Adrenal gland (tissue), 12 donors: ENCODE data around the gene DUSP16. TPM values are rescaled to one million over a fixed set of nuclear protein-coding genes. Genes with fewer than 3 reads are reported as not detected.
"Not testable (repeated sequence)": the region's sequence is repeated elsewhere in the genome, so short reads cannot be mapped to it uniquely, and the experiment has no call there.

ENCODE experiments used
- DNase-seq, 7 donors: peaks; one replicate each; pipeline ENCODE4 v3.0.0-alpha.2; 2019 to 2020
- H3K27ac ChIP-seq, 5 donors: fragments of 200-600 bp; sonication (generic) in 4 of 5; 1 replicate in 3 of 5; 2 replicates in 2 of 5; pipeline versions ENCODE4 v1.5.1 to v1.8.0; 2016 to 2020; ENCODE audit warnings: mild to moderate bottlenecking in 1 of 5
- H3K27me3 ChIP-seq: fragments of 200-600 bp; 2 replicates; pipeline ENCODE4 v1.8.0; 2021
- H3K36me3 ChIP-seq, 2 donors: fragments of 200-600 bp; replicated peaks in 1 of 2; 1 replicate in 1 of 2; 2 replicates in 1 of 2; pipeline versions ENCODE4 v1.5.1 to v1.8.0; 2018 to 2022
- H3K4me1 ChIP-seq, 2 donors: fragments of 200-600 bp; replicated peaks in 1 of 2; 1 replicate in 1 of 2; 2 replicates in 1 of 2; pipeline versions ENCODE4 v1.5.1 to v1.8.0; 2018 to 2021
- H3K4me3 ChIP-seq, 4 donors: fragments of 200-600 bp; sonication (generic) in 3 of 4; one replicate each; pipeline ENCODE4 v1.5.1; 2016 to 2018
- H3K9me3 ChIP-seq, 3 donors: fragments of 200-600 bp; sonication (generic) in 1 of 3; replicated peaks in 1 of 3; 1 replicate in 2 of 3; 2 replicates in 1 of 3; pipeline versions ENCODE4 v1.5.1 to v1.8.0; 2016 to 2021
- POLR2A ChIP-seq, 2 donors: fragments of 450-650 bp; IDR thresholded peaks; one replicate each; pipeline ENCODE4 v1.6.1; 2017; ENCODE audit warnings: antibody characterized with exemption in 2 of 2, mild to moderate bottlenecking in 2 of 2, moderate library complexity in 1 of 2
- WGBS, 4 donors: extraction: QIAGEN DNeasy Blood & Tissue Kit in 2 of 4; methylation state at CpG; one replicate each; pipeline versions ENCODE4 v1.1.5 to v1.1.7; 2013 to 2017; 5-methylcytosine and 5-hydroxymethylcytosine counted together
- intact Hi-C, 2 donors: fragments of 100-400 bp; cut with DNase I; formaldehyde crosslinking; loops; one replicate each; pipeline versions ENCODE4 v1.14.1 to v1.15.0; 2022 to 2023
- polyA plus RNA-seq, 3 donors: library from polyadenylated mRNA; stranded (reverse); fragments of 200-250 nt in 2 of 3; fragments of 350-450 nt in 1 of 3; fragmentation: Illumina TruSeq in 1 of 3; extraction: RNeasy Lipid Tissue Mini Kit (QIAGEN cat#74804) in 1 of 3; gene quantifications; one replicate each; pipeline ENCODE4 v1.2.3, GENCODE V29; 2013 to 2014
- total RNA-seq, 9 donors: library from RNA; depleted of rRNA in 4 of 9; stranded (reverse); fragments of >200 nt in 4 of 9; fragments of 120-200 nt in 1 of 9; fragmentation: NEBNext Ultra II Directional in 1 of 9; extraction: Animal tissue kit (Norgen Biotek cat#: 25700) in 1 of 9; gene quantifications; one replicate each; pipeline versions ENCODE4 v1.1.0 to v1.2.4, GENCODE V29; 2013 to 2023
- TF ChIP-seq, protein P1 (sequence below), 6 experiments: fragments of 450-650 bp in 4 of 6; fragments of 200-600 bp in 2 of 6; sonication (generic) in 1 of 6; IDR thresholded peaks; 1 replicate in 5 of 6; 2 replicates in 1 of 6; pipeline versions ENCODE4 v1.5.1 to v1.8.0; 2016 to 2021; ENCODE audit warnings: antibody characterized with exemption in 6 of 6, mild to moderate bottlenecking in 2 of 6, moderate library complexity in 1 of 6
- donor health status: healthy with polysubstance abuse.
- donor health status: Bipolar disorder and iron deficiency.
- donor health status: DM: yes; HTN: yes; CAD: no.
- donor health status: DM: no; HTN: no; CAD: no.
- donor health status: DM: no; HTN: no; CAD: no.
- donor health status: DM: yes; HTN: yes; CAD: no.

DUSP16 gene
- total and polyA plus RNA-seq, 12 donors: 24.5 to 374 (median 109) TPM

GRCh38 chr12:12582895-12583303 lies 20.2 kb upstream of the DUSP16 start:
- WGBS, 4 donors: 33 to 44% (median 40%) methylated on average over 6 of the region's 6 CpGs
- Histone ChIP-seq H3K27ac (peak overlapping the region; percentile 24 to 87 (median 41)), H3K9me3 (no peaks in the 10 kb centered on the region), H3K4me3 (no peak overlapping the region), H3K36me3 (no peaks in the 10 kb centered on the region), H3K4me1 (peaks cover 27 to 49% of the 10 kb centered on the region in 2 donors), H3K27me3 (no peaks in the 10 kb centered on the region)
- TF ChIP-seq POLR2A (IDR thresholded peaks at IDR 0.05): no peak
- TF ChIP-seq, protein P1, sequence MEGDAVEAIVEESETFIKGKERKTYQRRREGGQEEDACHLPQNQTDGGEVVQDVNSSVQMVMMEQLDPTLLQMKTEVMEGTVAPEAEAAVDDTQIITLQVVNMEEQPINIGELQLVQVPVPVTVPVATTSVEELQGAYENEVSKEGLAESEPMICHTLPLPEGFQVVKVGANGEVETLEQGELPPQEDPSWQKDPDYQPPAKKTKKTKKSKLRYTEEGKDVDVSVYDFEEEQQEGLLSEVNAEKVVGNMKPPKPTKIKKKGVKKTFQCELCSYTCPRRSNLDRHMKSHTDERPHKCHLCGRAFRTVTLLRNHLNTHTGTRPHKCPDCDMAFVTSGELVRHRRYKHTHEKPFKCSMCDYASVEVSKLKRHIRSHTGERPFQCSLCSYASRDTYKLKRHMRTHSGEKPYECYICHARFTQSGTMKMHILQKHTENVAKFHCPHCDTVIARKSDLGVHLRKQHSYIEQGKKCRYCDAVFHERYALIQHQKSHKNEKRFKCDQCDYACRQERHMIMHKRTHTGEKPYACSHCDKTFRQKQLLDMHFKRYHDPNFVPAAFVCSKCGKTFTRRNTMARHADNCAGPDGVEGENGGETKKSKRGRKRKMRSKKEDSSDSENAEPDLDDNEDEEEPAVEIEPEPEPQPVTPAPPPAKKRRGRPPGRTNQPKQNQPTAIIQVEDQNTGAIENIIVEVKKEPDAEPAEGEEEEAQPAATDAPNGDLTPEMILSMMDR (IDR thresholded peaks at IDR 0.05): no peak
- peak in 4 of 7 donors; percentile 40 to 77 (median 63) for DNase-seq
- intact Hi-C loops: no loop called here

GRCh38 chr12:12582193-12582881 lies 19.7 kb upstream of the DUSP16 start:
- Histone ChIP-seq H3K4me3 (no peak overlapping the region), H3K27me3 (no peaks in the 10 kb centered on the region), H3K27ac (peak overlapping the region in 3 of 5 donors; percentile 37 to 87 (median 75)), H3K9me3 (no peaks in the 10 kb centered on the region), H3K36me3 (no peaks in the 10 kb centered on the region), H3K4me1 (peaks cover 27 to 46% of the 10 kb centered on the region in 2 donors)
- intact Hi-C loops: no loop called here
- DNase-seq: peak in 1 of 7 donors; percentile 8
- WGBS, 4 donors: 84 to 91% (median 88%) methylated on average over 4 of the region's 4 CpGs
- TF ChIP-seq POLR2A (IDR thresholded peaks at IDR 0.05): no peak
- TF ChIP-seq, protein P1 (IDR thresholded peaks at IDR 0.05): no peak

DNA sequence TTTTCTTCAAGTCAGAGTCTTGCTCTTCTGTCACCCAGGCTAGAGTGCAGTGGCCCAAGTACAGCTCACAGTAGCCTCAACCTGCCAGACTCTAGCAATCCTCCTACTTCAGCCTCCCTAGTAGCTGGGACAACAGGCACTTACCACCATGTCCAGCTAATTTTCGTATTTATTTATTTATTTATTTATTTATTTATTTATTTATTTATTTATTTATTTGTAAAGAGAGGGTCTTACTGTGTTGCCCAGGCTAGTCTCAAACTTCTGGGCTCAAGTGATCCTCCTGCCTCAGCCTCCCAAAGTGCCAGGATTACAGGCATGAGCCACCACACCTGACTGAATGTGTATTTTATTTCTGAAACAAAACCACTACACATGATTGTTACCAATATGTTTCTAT lies 18.1 kb upstream of the DUSP16 start:
- H3K36me3 ChIP-seq, H3K27ac ChIP-seq, intact Hi-C loops, DNase-seq, H3K4me3 ChIP-seq, H3K9me3 ChIP-seq, H3K27me3 ChIP-seq: not testable (repeated sequence)
- 91 to 100% (median 93%) methylated on average over 1 of the region's 1 CpG for WGBS, 4 donors
- H3K4me1 ChIP-seq: peaks cover 14 to 29% of the 10 kb centered on the region in 2 donors

DNA sequence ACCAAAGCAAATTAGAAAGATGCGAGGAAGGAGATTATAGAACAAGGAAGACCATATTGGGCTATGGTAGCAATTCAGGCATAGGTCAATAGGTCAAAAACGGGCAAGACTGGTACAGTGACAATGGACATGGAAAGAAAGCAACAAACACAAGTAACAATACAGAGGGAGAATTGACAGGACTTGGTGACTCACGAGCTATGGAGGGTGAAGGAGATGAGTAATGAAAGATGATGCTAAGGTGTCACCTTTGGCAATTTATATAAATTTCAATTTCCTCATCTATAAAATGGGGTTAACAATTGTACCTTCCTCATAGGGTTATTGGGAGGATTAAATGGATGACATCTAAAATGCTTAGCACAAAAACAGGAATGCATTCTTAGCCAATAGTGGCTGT lies 15.1 kb upstream of the DUSP16 start:
- Histone ChIP-seq H3K36me3 (no peaks in the 10 kb centered on the region), H3K4me1 (peaks cover 0 to 5% of the 10 kb centered on the region in 2 donors), H3K27me3 (no peaks in the 10 kb centered on the region), H3K27ac (no peak overlapping the region), H3K4me3 (no peak overlapping the region), H3K9me3 (no peaks in the 10 kb centered on the region)
- DNase-seq: no peak
- WGBS, 4 donors: 86 to 91% (median 87%) methylated on average over 3 of the region's 3 CpGs
- intact Hi-C loops: no loop called here
- no peak for TF ChIP-seq POLR2A (IDR thresholded peaks at IDR 0.05)
- TF ChIP-seq, protein P1 (IDR thresholded peaks at IDR 0.05): no peak

DNA sequence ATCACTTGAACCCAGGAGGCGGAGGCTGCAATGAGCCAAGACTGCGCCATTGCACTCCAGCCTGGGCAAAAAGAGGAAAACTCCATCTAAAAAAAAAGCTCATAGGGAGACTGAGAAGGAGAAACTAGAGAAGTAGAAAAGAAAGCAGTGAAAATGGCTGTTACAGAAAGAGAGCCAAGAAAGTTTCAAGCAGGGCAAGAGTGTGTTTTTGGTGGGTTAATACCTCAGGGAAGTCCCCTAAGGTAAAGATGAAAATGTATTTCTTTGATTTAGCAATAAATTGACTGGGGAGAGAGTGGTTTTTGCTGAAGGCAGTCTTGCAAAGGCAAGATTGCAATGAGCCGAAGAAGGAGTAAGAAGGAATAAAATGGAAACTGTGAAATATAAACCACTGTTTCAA lies 10.0 kb upstream of the DUSP16 start:
- no peak overlapping the region for H3K27ac ChIP-seq

GRCh38 chr12:12565971-12566370 lies 3.3 kb upstream of the DUSP16 start:
- H3K27me3 ChIP-seq, H3K36me3 ChIP-seq, DNase-seq, H3K9me3 ChIP-seq, H3K4me3 ChIP-seq, H3K27ac ChIP-seq: not testable (repeated sequence)
- peaks cover 8 to 11% of the 10 kb centered on the region in 2 donors for H3K4me1 ChIP-seq
- 96 to 100% (median 97%) methylated on average over 8 to 25 of the region's 32 CpGs for WGBS, 4 donors
- intact Hi-C loops: loop anchor here in 1 of 2 donors (10.0 kb wide), 1 partner anchor 191 kb away; no protein-coding TSS in a partner anchor

More for the DNA sequence above, 10.0 kb upstream of the DUSP16 start:
- Histone ChIP-seq H3K4me3 (no peak overlapping the region), H3K36me3 (no peaks in the 10 kb centered on the region), H3K9me3 (no peaks in the 10 kb centered on the region), H3K4me1 (no peaks in the 10 kb centered on the region), H3K27me3 (no peaks in the 10 kb centered on the region)
- no peak for TF ChIP-seq POLR2A (IDR thresholded peaks at IDR 0.05)
- 93 to 96% (median 95%) methylated on average over 3 of the region's 3 CpGs for WGBS, 4 donors
- no peak for DNase-seq
- intact Hi-C loops: no loop called here
